Erythroblast (primary cell): ENCODE data around the gene ASXL1.

ENCODE experiments used
- GATA1 ChIP-seq: IDR thresholded peaks from 2 replicates; pipeline ENCODE4 v1.6.1; 2011; ENCODE audit warnings: low read depth, mild to moderate bottlenecking, control low read depth, low read length, moderate library complexity
- POLR2A ChIP-seq: IDR thresholded peaks from 2 replicates; pipeline ENCODE4 v1.6.1; 2011; ENCODE audit warnings: mild to moderate bottlenecking, low read length

- TF ChIP-seq POLR2A (no peak), GATA1 (no peak)
Observed at GRCh38 chr20:32321390-32321789, 36.7 kb upstream of the ASXL1 start.
